NCI-H774 (cell line): ENCODE measurements around the gene LIN28A.
"Not testable (repeated sequence)": the region's sequence is repeated elsewhere in the genome, so short reads cannot be mapped to it uniquely, and the experiment has no call there.

Experiments
- DNase-seq: peaks from one replicate; lab custom pipeline; 2025; lab: John Stamatoyannopoulos, UW

The LIN28A gene, protein sequence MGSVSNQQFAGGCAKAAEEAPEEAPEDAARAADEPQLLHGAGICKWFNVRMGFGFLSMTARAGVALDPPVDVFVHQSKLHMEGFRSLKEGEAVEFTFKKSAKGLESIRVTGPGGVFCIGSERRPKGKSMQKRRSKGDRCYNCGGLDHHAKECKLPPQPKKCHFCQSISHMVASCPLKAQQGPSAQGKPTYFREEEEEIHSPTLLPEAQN

DNA sequence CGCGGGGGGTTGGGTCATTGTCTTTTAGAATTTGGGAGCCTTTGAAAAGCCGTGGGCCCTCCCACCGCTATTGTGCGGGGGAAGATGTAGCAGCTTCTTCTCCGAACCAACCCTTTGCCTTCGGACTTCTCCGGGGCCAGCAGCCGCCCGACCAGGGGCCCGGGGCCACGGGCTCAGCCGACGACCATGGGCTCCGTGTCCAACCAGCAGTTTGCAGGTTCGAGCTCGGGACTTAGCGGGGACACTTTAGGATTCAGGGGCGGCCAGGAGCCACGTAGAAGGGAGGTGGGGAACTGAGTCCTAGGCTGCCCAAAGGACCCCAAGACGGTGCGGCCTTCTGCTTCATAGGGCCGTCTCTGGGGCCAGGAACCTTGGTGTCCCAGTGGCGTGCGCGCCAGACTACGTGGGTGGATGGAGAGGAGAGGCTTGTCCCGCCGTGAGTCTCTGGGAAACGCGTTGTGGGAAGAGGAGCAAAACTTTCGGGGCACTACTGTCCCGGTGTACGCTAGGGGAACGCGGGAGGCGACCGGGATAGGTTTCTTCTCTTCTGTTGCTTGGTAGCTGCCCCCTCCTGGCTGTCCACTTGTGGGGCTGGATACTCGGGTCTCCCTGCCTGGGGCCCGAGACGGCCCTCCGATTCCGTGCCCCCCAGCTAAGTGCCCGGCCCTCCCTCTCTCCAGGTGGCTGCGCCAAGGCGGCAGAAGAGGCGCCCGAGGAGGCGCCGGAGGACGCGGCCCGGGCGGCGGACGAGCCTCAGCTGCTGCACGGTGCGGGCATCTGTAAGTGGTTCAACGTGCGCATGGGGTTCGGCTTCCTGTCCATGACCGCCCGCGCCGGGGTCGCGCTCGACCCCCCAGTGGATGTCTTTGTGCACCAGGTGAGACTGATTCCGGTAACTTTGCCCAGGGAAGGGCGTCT, at the start of gene LIN28A:
Gene LIN28A, plus strand, starts transcription at position 112 of the 918 bp plus-strand sequence. Its CDS starts 75 bp downstream, at position 187.
- DNase-seq: no peak

DNA sequence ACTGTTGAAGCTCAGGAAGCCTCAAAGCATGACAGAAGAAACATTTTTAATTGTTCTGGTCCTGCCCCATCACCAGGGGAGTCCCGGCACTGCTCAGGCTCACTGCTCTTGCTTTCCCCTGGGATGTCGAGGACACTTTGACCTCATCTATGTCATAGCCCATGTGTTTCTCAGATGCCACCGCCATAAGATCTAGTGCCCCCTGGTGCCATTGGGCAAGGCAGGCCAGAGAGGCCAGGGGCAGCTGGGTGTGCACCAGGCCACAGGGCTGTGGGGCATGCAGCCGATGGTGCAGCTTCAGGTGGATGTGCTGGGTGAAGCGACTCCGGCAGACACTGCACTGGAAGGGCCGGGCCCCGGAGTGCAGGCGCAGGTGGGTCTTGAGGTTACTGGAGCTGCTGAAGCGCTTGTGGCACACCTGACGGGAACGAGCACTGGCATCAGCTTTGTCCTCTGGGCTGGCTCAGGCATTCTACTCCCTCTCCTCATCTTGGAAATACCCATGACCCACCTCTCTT, 49.0 kb upstream of the LIN28A start:
- DNase-seq: no peak

DNA sequence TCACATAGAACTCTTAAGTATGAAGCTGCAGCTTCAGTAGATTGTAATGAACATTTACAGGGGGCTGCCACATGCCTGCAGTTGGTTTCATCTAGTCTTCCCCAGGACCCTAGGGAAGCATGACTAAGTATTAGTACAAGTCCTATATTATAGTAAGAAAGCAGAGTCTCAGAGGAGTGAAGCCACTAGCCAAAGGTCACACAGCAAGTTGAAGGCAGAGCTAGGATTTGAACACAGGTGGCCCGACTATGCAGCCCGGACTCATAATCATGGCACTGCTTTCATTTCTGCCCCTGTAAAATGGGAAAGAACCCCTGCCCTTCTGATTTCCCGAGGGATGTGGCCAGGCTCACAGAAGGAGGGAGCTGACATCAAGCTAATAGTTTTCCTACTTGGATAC, 48.3 kb upstream of the LIN28A start:
- DNase-seq: no peak

DNA sequence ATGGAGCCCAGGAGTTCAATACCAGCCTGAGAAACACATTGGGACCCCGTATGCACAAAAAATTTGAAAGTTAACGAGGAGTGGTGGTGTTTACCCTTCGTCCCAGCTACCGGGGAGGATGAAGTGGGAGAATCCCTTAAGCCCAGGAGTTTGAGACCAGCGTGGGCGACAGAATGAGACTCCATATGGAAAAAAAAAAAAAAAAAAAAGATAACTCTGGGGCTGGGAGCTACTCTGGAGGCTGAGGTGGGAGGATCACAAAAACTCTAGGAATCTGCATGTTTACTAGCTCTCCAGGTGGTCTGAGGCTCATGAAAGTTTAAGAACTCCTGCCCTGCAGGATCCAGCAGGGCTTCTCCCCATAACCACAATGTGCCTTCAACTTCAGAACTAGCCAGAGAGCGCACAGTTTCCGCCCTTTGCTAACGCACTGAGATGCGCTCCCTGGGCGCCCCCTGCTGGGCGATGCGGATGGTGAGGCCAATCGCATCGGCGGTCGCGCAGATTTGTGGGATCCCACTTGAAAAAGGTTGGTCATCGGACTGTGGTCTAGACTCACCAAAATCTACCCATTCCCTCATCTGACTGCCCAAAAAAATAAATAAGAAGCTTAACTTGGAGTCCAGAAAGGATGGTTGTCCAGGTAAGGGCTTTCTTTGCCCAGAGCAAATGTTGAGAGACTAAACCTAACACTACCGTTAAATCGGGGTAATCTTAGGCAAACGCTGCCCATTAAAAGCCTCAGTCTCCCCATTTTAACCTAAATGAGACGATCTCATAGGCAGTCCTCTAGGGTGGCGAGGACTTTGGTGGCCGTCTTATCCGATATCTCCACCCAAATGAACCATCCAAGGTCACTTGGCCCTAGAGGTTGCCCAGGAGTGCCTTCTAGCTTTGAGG, 46.8 kb upstream of the LIN28A start:
- DNase-seq: no peak

DNA sequence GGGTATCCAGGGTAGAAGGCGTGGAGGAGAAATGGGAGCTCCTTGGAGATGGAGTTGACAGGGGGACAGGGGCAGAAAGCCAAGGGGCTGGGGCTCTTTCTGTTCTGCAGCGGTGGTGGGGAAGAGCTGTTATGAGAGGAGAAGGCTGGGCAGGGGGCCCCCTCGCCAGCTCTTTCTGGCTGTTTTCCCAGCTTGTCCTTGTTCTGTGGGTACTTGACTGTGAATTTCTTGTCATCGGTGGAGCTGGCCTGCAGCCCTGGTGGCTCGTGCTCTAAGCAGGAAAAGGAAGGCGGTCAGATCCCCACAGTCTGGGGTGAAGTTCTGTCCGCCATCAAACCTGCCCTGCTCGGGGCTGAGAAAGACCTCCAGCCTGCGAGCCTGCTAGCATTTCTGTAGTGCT, 45.7 kb upstream of the LIN28A start:
- no peak for DNase-seq

DNA sequence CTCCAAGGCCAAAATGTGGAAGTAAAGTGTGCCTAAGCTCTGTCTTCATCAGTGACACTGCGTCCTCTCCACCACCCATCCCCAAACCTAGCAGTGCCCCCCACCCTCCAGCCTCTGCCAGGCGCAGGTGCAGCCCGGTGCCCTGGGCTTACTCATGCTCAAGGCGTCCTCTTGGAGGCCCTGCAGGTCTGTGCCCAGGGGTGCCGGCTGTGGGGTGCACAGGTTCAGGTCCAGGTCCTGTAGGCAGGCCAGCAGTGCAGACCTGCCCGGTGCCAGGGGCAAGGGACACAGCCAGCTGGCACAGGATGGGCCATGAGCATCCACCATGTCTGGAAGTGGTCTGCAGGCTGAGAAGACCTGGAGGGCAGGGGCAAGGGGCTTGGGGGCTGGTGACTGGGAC, 43.2 kb upstream of the LIN28A start:
- no peak for DNase-seq

DNA sequence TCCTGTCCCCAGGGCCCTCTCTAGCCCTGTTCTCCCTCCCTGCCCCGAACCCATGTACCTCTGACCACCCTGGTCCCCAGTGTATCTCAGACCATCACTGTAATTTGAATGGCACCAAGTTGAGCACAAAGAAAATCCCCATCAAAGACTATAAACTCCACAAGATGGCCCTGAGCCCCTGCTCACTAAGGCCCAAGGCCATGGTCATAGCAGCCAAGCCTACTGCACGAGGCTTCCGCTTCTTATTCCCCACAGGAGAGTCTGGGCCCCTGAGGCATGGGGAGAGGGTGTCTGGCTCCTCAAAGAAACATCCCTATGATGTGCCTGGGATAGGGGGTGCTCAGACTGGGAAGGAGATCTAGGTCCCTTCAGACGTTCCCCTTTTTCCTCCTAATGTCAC, 42.6 kb upstream of the LIN28A start:
- DNase-seq: no peak

DNA sequence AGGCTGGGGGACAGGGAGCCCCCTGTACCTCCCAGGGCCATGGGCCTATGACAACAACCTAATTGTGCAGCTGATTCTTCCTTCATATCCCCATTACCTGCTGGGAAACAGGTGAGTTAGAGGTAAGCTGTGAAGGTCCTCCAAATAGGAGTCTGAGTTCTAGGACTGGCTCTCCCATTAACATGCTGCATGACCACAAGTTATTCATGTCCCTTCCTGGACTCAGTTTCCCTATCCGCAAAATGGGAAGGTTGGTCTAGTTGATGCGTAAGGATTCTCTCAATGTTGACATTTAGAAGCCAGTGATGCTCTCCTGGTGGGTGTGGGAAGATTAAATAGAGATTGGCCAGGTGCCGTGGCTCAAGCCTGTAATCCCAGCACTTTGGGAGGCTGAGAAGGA, 42.1 kb upstream of the LIN28A start:
- DNase-seq: no peak

DNA sequence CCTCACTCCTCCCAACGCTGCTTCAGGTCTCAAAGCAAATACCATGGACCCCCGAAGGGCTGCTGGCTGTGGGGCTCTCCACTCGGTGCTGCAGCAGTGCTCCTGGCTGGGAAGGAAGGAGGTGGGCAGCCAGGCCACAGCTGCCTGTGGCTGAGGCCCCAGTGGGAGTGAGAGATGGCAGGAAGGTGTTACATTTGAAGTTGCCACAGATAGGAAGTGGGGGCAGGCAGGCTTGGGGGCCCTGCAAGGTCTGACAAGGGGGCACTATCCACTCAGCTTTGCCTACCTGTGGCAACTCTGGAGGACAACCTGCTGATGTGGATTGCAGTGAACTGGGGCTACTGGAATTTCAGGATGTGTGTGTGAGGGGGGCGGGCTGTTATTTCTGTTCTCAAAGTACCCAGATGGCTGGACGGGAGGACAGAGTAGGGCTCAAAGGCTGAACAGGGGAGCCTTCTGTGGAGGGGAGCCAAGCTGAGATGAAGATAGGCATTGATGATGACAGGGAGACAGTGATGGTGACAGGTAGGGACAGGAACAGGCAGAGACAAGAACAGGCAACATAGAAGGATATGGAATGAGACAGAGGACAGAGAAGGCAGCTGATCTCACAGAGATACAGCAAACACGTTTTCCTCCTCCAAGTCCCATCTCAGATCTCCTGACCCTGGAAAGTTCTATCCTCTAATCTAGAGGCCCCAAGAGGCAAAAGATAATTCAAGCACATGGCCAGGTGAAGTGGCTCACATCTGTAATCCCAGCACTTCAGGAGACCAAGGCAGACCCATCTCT, 39.8 kb upstream of the LIN28A start:
- DNase-seq: no peak

DNA sequence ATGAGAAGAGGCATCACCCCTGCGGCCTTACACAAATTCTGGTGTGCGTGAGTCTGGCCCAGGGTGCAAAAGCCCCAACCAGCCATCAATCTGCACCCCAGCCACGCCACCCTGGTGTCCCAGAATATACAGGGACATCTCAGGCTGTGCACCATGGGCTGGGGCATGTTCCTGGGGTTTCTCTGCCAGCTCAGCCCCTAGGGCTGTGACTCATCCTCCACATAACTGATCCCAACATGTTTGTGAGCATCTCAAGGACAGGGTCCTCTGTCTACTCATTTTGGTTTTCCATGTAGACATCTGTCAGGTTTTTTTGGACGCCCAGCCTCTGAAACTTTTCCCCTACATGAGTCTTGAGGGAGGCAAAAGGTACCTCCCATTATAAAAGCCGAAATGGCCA, 38.6 kb upstream of the LIN28A start:
- DNase-seq: no peak

DNA sequence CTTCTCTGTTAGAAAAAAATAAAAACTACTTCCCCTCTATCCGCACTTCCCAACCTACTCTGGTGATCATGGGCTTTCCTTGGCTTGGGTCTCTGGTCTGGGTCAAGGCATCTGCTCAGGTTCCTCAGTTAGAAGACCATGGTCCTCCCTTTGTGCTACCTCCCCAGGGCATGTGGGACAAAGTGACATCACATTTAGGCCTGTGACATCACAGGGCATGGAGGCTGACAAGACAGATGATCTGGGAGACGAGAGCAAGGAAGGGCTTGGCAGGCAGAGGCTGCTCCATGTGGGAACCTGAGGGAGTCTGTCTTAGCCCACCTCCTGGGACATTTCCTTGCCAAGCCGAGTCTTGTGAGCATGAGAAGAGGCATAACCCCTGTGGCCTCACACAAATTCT, 38.0 kb upstream of the LIN28A start, which contains the start of gene ZNF683:
Gene ZNF683, minus strand, starts transcription at position 140 of the 400 bp plus-strand sequence. CDS start 4,179 bp downstream, outside the sequence.
- not testable (repeated sequence) for DNase-seq

DNA sequence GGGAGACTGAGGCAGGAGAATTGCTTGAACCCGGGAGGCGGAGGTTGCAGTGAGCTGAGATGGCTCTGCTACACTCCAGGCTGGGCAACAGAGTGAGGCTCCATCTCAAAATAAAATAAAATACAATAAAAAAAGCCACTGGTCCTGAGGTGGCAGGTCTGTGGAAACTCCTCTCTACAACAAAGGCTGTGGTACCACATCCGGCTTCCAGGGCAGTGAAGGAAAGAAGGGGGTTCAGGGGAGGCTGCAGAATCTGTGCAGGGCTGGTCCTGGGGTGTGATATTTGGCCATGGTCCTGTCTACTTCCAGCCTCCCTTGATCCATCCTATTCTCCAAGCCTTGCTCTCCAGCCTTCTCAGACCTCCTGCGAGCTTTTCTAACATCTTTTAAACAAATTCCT, 37.3 kb upstream of the LIN28A start:
- no peak for DNase-seq

DNA sequence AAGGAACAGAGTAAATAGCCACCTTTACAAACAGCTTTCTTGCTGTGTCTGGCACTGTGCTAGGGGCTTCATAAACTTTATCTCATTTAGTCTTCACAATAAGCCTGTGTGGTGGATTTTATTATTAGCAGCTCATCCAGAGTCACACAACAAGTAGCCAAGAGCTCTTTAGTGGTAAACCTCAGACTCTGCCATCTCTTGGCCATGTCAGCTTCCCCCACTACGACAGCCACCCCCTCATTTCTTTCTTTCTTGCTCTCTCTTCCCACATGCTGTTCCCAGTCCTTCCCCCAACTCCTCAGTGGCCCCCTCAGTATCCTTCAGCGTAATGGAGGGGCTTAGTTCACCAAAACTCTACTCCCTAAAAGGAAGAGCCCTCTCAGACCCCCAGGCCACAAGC, 36.8 kb upstream of the LIN28A start:
- DNase-seq: no peak

DNA sequence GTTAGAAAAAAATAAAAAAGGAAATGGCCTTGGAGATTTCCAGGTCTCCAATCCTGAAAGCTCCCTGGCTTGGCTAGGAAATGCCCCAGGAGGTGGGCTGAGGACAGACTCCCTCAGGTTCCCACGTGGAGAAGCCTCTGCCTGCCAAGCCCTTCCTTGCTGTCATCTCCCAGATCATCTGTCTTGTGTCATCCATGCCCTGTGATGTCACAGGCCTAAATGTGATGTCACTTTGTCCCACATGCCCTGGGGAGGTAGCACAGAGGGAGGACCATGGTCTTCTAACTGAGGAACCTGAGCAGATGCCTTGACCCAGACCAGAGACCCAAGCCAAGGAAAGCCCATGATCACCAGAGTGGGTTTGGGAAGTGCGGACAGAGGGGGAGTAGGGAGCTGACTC, 36.3 kb upstream of the LIN28A start:
- not testable (repeated sequence) for DNase-seq

DNA sequence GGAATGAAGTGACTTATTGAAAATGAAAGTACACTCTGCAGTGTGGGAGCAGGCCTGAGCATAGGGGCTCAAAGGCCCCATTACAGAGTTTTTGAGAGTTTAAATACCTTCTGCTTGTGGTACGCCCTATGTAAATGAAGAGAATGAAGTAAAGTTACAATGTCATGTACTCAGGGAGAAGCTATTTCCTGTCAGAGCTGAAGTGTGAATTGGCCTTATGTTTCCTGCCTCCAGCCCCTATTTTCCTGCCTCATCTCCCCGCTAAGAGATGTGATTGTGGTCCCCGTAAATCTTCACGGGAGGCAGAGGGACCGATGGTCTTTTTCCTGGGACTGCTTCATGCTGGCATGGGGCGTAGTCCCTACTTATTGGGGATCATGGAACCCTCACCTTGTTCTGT, 35.5 kb upstream of the LIN28A start:
- no peak for DNase-seq

DNA sequence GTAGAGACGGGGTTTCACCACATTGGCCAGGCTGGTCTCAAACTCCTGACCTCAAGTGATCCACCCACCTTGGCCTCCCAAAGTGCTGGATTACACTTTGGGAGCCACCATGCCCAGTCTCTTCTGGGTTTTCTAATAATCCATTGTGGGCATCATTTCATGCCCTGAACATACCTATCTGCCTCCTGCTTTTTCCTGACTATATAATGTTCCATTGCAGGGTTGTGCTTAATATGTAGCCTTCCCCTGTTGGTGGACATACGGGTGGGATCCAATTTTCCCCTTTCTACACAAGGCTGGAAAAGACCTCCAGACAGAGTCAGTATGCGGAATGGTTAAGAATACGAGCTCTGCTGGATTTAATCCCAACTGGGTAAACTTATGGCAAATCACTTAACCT, 34.6 kb upstream of the LIN28A start:
- DNase-seq: no peak

DNA sequence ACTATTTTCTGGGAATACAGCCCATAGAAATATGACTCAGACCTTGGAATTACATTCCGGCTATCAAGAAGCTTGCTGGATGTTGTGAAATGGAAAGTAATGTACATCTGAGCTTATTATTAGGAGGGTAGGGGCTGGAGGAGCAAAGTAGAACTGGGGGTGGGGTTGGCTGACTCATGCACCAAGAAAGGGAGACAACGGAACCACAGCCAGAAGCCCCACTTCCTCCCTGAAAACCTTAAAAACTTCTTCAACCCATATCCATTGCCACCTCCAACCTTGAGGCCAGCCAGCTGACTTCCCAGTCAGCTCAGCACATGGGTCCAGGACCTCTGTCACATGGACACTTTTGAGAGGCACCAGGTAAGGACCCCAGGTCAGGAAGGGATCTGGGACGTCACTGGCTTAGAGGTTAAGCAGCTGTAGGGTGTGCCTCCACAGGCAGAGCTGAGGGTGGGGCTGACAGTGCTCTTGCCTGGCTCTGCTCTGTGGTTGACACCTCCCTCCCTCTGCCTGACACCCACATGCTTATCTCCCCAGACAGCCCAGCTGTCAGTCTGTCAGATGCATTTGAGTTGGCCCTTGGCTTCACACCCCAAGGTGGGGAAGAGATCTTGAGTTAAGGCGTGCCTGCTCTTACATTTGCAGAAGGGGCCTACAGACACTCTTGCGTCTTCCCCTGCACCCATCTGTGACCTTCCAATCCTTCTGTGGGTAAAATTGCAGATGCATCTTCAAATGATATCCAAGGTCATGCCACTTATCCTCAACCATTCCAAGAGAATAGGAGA, 32.3 kb upstream of the LIN28A start:
- DNase-seq: no peak

DNA sequence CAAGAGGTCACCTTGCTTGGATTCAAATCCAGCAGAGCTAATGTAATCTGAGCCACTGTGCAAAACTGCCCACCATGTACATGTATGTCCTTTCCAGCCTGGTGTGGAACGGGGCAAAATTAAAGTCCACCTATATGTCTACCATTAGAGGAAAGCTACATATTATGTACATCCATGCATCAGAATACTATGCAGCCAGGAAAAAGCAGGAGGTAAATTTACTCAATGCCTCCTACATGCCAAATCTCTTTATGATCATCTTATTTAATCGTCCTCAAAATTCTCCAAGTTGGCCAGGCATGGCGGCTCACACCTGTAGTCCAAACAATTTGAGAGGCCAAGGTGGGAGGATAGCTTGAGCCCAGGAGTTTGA, 31.8 kb upstream of the LIN28A start:
- no peak for DNase-seq

DNA sequence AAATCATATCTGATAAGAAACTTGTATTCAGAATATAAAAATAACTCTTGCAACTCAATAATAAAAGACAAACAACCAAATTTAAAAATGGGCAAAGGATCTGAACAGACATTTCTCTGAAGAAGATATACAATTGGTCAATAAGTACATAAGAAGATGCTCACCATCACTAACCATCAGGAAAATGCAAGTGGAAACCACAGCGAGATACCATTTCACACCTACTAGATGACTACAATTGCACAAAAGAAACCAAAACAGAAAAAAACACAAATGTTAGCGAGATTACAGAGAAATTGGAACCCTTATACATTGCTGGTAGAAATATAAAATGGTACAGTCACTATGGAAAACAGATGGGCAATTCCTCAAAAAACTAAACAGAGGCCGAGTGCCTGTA, 26.5 kb upstream of the LIN28A start:
- no peak for DNase-seq

DNA sequence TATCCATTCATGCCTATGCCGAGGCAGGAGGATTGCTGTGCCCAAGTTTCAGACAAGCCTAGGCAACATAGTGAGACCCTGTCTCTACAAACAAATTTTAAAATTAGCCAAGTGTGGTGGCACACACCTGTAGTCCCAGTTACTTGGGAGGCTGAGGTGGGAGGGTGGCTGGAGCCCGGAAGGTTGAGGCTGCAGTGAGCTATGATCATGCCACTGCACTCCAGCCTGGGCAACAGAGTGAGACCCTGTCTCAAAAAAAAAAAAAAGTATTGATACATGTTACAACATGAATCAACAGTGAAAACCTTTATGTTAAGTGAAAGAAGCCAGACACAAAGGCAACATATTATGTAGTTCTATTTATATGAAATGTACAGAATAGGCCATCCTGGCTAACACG, 25.6 kb upstream of the LIN28A start:
- not testable (repeated sequence) for DNase-seq

DNA sequence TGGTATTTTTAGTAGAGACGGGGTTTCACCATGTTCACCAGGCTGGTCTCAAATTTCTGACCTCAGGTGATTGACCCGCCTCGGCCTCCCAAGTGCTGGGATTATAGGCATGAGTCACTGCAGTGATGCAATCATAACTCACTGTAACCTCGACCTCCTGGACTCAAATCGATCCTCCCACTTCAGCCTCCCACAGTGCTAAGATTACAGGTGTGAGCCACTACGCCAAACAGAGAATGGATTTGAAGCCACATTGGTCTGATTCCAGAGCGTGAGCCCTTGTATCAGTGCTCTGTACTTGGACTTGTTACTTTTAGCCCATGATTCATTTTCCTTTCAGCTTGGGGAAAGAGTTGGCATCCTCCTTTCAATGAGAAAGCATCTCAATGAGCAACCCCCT, 23.2 kb upstream of the LIN28A start:
- DNase-seq: no peak
